ENCODE measurements around the gene CTSW.

- TF ChIP-seq CTCF (IDR thresholded peaks at IDR 0.05; ENCODE audit: insufficient read depth, low read length, poor library complexity, severe bottlenecking) (peak; percentile 99), EZH2phosphoT487 (conservative IDR thresholded peaks at IDR 0.05; ENCODE audit: low read length) (no peak)
These were observed 19.1 kb upstream of the CTSW start, which contains the start of gene MUS81 for GRCh38 chr11:65860278-65861164.

Data from SU-DHL-6 (cell line).